ENCODE results near the gene C18orf32.
"Not testable (repeated sequence)": the region's sequence is repeated elsewhere in the genome, so short reads cannot be mapped to it uniquely, and the experiment has no call there.

C18orf32 gene

DNA sequence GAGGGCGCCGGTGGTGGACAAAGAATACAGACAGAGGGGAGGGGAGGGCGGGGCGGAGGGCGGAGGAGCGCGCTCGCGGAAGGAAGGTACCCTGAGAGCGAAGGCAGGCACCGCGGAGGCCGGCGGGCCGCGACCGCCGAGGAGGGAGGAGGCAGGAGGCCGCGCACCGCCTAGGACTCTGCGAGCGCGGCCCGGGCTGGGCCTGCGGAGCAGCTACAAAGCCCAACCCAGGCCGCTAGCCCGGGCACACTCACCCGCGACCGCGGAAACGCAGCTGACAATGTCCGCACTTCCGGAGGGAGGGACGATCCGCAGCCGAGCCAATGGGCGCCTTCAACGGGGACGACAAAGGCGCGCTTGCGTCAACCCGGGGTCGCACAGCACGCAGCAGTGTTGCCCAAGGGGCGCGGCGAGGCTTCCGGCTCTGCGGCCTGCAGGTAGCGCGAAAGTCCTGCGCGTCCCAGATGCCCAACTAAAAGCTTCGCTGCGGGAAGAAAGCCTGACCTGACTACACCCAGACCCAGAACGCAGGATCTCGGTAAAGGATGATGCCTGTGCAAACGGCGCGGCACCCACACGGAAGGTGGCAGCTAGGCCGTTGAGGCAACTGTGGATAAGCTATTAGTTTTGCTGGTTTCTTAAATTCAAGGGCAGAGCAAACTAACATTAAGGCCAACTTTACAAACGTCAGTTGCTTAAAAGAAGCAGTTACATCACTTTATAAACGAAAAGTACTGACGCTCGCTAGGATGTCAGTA lies at the start of gene C18orf32:
TSS of gene C18orf32 (minus strand) at position 282 of the 758 bp plus-strand sequence. CDS start 3,486 bp downstream, outside the sequence.
- DNase-seq (ENCODE audit: low read depth, low spot score), result peak; percentile 73
- peak within 1 kb of the TSS; percentile 96 for H3K27ac ChIP-seq

- no peak for DNase-seq (ENCODE audit: low read depth, low spot score)
- no peak overlapping the region for H3K27ac ChIP-seq
These were observed 48.0 kb upstream of the C18orf32 start for GRCh38 chr18:49534846-49535601.

- DNase-seq (ENCODE audit: low read depth, low spot score), result no peak
- no peak overlapping the region for H3K27ac ChIP-seq
These were observed 44.7 kb upstream of the C18orf32 start for GRCh38 chr18:49531678-49532153.

DNA sequence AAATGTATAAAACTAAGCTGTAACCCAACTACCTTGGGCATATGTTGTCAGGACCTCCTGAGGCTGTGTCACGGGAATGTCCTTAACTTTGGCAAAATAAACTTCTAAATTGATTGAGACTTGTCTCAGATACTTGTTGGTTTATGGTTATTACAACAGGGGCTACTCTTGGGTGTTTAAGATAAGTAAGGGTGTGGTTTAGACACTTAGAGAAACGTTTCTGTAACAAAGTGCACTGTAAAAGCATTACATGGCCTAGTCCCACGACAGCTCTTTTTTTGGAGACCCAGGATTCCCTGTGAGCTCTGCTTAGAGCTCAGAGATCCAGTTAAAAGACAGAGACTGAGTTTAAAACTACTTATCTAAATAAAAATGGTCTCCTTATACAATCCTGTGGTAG lies 42.6 kb upstream of the C18orf32 start:
- no peak for DNase-seq (ENCODE audit: low read depth, low spot score)

DNA sequence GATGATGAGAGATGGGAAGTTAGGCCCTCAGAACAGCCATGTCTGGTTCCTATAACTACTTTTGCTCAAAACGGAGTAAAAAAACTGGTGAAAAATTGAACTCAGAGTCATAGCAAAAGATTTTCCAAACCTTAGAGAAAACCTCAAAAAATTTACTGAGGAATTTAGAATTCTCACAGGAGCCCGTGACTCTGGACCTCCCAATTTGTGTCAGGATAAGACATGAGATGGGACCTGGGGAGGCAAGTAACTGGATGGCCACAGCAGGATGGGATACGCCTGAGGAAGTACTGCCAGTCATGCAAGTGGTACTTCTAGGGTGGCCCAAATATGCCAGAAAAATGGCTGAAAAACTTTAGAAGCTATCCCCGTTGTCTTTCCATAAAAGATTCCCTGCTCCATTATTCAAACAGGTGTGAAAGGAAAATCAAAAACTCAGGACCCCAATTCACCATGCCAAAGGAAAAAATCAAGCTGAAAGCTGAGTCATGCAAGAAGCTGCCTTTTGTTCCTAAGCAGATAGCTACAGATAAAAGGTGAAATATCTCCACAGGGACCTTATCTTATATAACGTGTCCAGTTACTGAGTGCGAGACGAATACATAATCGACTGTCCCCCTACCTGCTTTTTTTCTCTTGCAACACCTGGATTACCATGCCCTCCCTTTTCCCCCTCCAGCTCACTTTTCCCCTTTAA lies 40.7 kb upstream of the C18orf32 start:
- no peak overlapping the region for H3K27ac ChIP-seq
- DNase-seq (ENCODE audit: low read depth, low spot score), result no peak

More for the DNA sequence above, 42.6 kb upstream of the C18orf32 start:
- H3K27ac ChIP-seq, result no peak overlapping the region

GRCh38 chr18:49525981-49526380 lies 38.9 kb upstream of the C18orf32 start:
- H3K27ac ChIP-seq, result no peak overlapping the region
- DNase-seq (ENCODE audit: low read depth, low spot score), result no peak

DNA sequence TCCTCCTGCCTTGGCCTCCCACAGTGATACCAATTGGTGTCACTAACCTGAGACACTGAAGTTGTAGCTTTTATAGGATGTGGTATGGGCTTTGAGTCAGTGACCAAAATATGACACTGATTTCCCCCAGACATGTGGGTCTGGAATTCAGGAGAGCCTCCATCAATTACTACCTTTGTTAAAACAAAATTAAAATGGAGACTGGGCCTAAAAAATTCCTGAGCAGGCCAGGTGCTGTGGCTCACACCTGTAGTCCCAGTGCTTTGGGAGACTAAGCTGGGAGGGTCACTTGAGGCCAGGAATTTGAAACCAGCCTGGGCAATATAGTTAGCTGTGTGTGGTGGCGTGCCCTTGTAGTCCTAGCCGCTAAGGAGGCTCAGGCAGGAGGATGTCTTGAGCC lies 37.9 kb upstream of the C18orf32 start:
- no peak overlapping the region for H3K27ac ChIP-seq
- DNase-seq (ENCODE audit: low read depth, low spot score), result no peak

DNA sequence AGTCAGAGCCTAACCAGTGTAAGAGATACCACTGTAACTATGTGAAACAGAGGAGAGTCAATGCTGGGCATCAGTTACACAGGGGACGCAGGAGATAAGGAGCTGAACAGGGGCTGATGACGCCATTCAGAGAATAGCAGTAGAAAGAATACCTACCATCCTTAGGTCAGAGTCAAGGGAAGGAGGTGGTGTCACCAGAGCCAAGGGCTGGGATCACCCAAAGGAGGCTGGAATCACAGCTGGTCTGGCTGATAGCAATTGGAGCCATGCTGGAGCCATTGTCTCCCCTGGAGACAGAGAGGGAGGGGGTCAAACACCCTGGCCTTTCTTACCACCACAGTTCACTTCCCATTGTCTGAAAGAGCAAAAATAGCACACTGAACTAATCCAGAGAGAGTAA lies 37.3 kb upstream of the C18orf32 start:
- DNase-seq (ENCODE audit: low read depth, low spot score), result no peak
- no peak overlapping the region for H3K27ac ChIP-seq

DNA sequence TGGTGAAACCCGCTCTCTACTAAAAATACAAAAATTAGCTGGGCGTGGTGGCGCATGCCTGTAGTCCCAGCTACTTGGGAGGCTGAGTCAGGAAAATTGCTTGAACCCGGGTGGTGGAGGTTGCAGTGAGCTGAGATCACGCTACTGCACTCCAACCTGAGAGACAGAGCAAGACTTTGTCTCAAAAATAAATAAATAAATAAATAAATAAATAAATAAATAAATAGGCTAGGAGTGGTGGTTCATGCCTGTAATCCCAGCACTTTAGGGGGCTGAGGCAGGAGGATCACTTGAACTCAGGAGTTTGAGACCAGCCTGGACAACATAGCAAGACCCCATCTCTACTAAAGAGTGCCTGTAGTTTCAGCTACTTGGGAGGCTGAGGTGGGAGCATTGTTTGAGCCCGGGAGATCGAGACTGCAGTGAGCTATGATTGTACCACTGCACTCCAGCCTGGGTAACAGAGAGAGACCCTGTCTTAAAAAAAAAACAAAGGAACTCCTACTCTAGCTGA lies 36.6 kb upstream of the C18orf32 start:
- not testable (repeated sequence) for H3K27ac ChIP-seq; DNase-seq (ENCODE audit: low read depth, low spot score)

DNA sequence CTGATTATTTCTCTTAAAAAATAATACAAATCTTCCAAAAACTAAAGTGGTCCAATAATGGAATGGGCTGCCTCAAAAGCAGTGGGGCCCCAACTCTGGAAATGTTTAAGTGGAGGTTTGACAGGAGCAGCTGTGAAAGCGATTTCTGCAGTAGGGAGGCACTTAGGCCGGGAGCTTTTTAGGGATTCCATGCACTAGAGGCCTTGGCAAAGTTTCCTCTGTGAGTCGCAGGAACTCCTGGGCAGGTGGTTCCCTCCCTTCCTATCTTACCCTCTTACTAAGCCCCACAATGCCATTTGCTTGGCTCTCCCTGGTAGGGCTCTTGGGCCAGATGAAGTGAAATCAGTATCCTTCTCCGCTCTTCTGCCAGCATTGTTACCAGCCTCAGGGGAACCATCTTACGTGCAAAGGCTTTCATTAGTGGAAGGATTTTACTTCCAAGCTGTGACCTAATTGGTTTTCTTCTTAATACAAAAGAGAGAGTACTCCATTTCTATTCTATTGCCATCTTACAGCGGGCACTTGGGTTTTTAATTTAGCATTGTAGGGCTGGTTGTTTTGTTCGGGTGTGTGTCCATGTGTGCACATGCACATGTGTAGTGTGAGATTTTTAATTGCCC lies 34.3 kb upstream of the C18orf32 start:
- no peak for DNase-seq (ENCODE audit: low read depth, low spot score)
- no peak overlapping the region for H3K27ac ChIP-seq

DNA sequence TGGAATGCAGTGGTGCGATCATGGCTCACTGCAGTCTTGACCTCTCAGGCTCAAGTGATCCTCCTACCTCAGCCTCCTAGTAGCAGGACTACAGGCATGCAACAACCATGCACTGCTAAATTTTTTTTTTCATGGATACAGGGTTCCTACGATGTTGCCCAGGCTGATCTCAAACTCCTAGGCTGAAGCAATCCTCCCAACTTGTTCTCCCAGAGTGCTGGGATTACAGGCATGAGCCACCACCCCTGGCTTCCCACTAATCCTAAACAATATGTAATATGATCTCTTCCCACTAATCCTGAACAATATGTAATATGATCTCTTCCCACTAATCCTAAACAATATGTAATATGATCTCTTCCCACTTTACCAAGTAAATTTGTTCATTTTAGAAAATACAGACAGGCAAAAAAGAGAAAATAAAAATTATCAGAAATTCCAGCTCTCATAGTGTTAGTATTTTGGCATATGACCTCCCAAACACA lies 33.7 kb upstream of the C18orf32 start:
- DNase-seq (ENCODE audit: low read depth, low spot score), result no peak
- no peak overlapping the region for H3K27ac ChIP-seq

- no peak overlapping the region for H3K27ac ChIP-seq
These were observed 32.3 kb upstream of the C18orf32 start for GRCh38 chr18:49519101-49519971.

DNA sequence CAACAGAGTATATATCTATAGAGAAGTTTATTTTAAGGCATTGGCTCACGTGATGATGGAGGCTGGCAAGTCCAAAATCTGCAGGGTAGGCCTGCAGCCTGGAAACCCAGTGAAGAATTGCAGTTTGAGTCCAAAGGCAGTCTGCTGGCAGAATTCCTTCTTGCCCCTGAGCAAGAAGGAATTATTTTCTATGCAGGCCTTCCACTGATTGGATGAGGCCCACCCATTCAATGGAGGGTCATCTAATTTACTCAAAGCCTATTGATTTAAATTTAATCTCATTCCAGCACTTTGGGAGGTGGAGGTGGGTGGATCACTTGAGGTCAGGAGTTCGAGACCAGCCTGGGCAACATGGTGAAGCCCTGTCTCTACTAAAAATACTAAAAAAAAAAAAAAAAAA lies 30.4 kb upstream of the C18orf32 start:
- H3K27ac ChIP-seq, result no peak overlapping the region
- no peak for DNase-seq (ENCODE audit: low read depth, low spot score)

More at GRCh38 chr18:49519101-49519971, 32.3 kb upstream of the C18orf32 start:
- DNase-seq (ENCODE audit: low read depth, low spot score), result no peak

GRCh38 chr18:49515516-49515915 lies 28.5 kb upstream of the C18orf32 start:
- no peak for DNase-seq (ENCODE audit: low read depth, low spot score)

GRCh38 chr18:49515003-49515402 lies 28.0 kb upstream of the C18orf32 start:
- H3K27ac ChIP-seq; DNase-seq (ENCODE audit: low read depth, low spot score): not testable (repeated sequence)

More at GRCh38 chr18:49515516-49515915, 28.5 kb upstream of the C18orf32 start:
- no peak overlapping the region for H3K27ac ChIP-seq

GRCh38 chr18:49514577-49514976 lies 27.5 kb upstream of the C18orf32 start:
- no peak overlapping the region for H3K27ac ChIP-seq
- no peak for DNase-seq (ENCODE audit: low read depth, low spot score)

- not testable (repeated sequence) for DNase-seq (ENCODE audit: low read depth, low spot score)
These were observed 25.8 kb upstream of the C18orf32 start for GRCh38 chr18:49512876-49513275.

GRCh38 chr18:49510393-49511115 lies 23.5 kb upstream of the C18orf32 start:
- no peak overlapping the region for H3K27ac ChIP-seq
- DNase-seq (ENCODE audit: low read depth, low spot score), result no peak

More at GRCh38 chr18:49512876-49513275, 25.8 kb upstream of the C18orf32 start:
- H3K27ac ChIP-seq, result not testable (repeated sequence)
